HCT116 (cell line): ENCODE results near the gene EIF4EBP3. TPM values are rescaled to one million over a fixed set of nuclear protein-coding genes. Genes with fewer than 3 reads are reported as not detected.

Experiments
- ATAC-seq: fragments of 200-7000 bp; cut with Tn5 transposase; 2 replicates; pipeline ENCODE4 v1.9.1; 2020; ENCODE audit warnings: mild to moderate bottlenecking, moderate library complexity
- BruUV-seq: library from RNA; stranded (reverse); fragments of 400-500 nt; replicated peaks from 2 replicates; lab custom pipeline; 2021; lab: Mats Ljungman, UMichigan
- CTCF ChIA-PET: fragments of 300-600 bp; sonication (Branson Sonifier 250); formaldehyde crosslinking; loops from one replicate; lab custom pipeline; 2021; ENCODE audit warnings: antibody characterized with exemption; lab: Charles Lee
- POLR2A ChIA-PET: fragments of 300-600, 350-600 bp; sonication (Branson Sonifier 250); formaldehyde crosslinking; loops from one replicate; lab custom pipeline; 2021; ENCODE audit warnings: antibody characterized with exemption; lab: Charles Lee
- RAD21 ChIA-PET, 2 experiments: fragments of 300-600 bp; sonication (Branson Sonifier 250); formaldehyde crosslinking; loops; one replicate each; lab custom pipeline; 2023; ENCODE audit warnings: low total read pairs in 2 of 2; ENCODE audit not compliant: uncharacterized antibody in 2 of 2, unreplicated experiment in 2 of 2, low non-redundant PET in 1 of 2; lab: Charles Lee
- DNase-seq: peaks from one replicate; pipeline ENCODE4 v3.0.0-alpha.2; 2010; ENCODE audit warnings: low read depth, low spot score
- H2AFZ ChIP-seq: fragments of 200-600 bp; shearing (Covaris generic), sonication (generic); 2 replicates; pipeline ENCODE4 v1.6.1; 2017; ENCODE audit warnings: low read depth, mixed run types, mixed read lengths, antibody characterized with exemption, low read length; ENCODE audit not compliant: poor library complexity, severe bottlenecking
- H3K27ac ChIP-seq: 2 replicates; pipeline ENCODE4 v1.5.1; 2012; ENCODE audit warnings: low read depth, low read length
- H3K27me3 ChIP-seq: fragments of 200-600 bp; sonication (generic); 2 replicates; pipeline ENCODE4 v1.6.1; 2016; ENCODE audit warnings: mixed run types, low read length, mixed read lengths; ENCODE audit not compliant: insufficient read depth
- H3K36me3 ChIP-seq, 2 experiments: fragments of 200-500 bp in 1 of 2; fragments of 200-600 bp in 1 of 2; sonication (Bioruptor generic) in 1 of 2; sonication (generic) in 1 of 2; 2 replicates each; pipeline versions ENCODE4 v1.5.1 to v1.6.1; 2014 to 2016; ENCODE audit warnings: low read length in 2 of 2, inconsistent platforms in 1 of 2, mixed read lengths in 1 of 2, mixed run types in 1 of 2; ENCODE audit not compliant: insufficient read depth in 2 of 2, control insufficient read depth in 1 of 2
- H3K4me1 ChIP-seq, 2 experiments: fragments of 200-600 bp in 1 of 2; sonication (generic) in 1 of 2; 2 replicates each; pipeline versions ENCODE4 v1.5.1 to v1.6.1; 2012 to 2017; ENCODE audit warnings: low read length in 2 of 2, inconsistent platforms in 1 of 2, mild to moderate bottlenecking in 1 of 2, mixed read lengths in 1 of 2, mixed run types in 1 of 2, moderate library complexity in 1 of 2; ENCODE audit not compliant: insufficient read depth in 2 of 2, control insufficient read depth in 1 of 2
- H3K4me2 ChIP-seq: fragments of 200-600 bp; sonication (generic); 2 replicates; pipeline ENCODE4 v1.6.1; 2017; ENCODE audit warnings: mixed run types, low read length, mixed read lengths
- H3K4me3 ChIP-seq, 2 experiments: fragments of 200-600 bp in 1 of 2; sonication (generic) in 1 of 2; replicated peaks in 1 of 2; 2 replicates each; pipeline ENCODE4 v1.5.1; 2011 to 2016; ENCODE audit warnings: low read length in 2 of 2, control low read depth in 1 of 2, low read depth in 1 of 2, mild to moderate bottlenecking in 1 of 2, mixed read lengths in 1 of 2, mixed run types in 1 of 2
- H3K79me2 ChIP-seq: fragments of 200-600 bp; sonication (generic); 2 replicates; pipeline ENCODE4 v1.6.1; 2017; ENCODE audit warnings: mild to moderate bottlenecking, mixed run types, low read length, moderate library complexity, mixed read lengths; ENCODE audit not compliant: insufficient read depth
- H3K9ac ChIP-seq: fragments of 200-600 bp; sonication (generic); 2 replicates; pipeline ENCODE4 v1.6.1; 2016; ENCODE audit warnings: low read length, mixed read lengths
- H3K9me2 ChIP-seq: fragments of 200-600 bp; sonication (generic), shearing (Covaris generic); 2 replicates; pipeline ENCODE4 v1.6.1; 2017; ENCODE audit warnings: mixed run types, mild to moderate bottlenecking, moderate library complexity; ENCODE audit not compliant: insufficient read depth
- H3K9me3 ChIP-seq, 2 experiments: fragments of 200-500 bp in 1 of 2; fragments of 200-600 bp in 1 of 2; sonication (Bioruptor generic) in 1 of 2; sonication (generic) in 1 of 2; 2 replicates each; pipeline ENCODE4 v1.6.1; 2014 to 2017; ENCODE audit warnings: low read length in 2 of 2, mixed read lengths in 2 of 2, inconsistent platforms in 1 of 2, low read depth in 1 of 2, mild to moderate bottlenecking in 1 of 2, mixed run types in 1 of 2, moderate library complexity in 1 of 2; ENCODE audit not compliant: control insufficient read depth in 1 of 2, insufficient read depth in 1 of 2
- H4K20me1 ChIP-seq: fragments of 200-600 bp; sonication (generic), shearing (Covaris generic); 2 replicates; pipeline ENCODE4 v1.6.1; 2017; ENCODE audit warnings: mixed run types, mild to moderate bottlenecking, moderate library complexity; ENCODE audit not compliant: insufficient read depth
- CBX3 ChIP-seq: IDR thresholded peaks from 2 replicates; pipeline ENCODE4 v1.6.1; 2012; ENCODE audit warnings: low read depth
- CEBPB ChIP-seq: IDR thresholded peaks from 2 replicates; pipeline ENCODE4 v1.6.1; 2012; ENCODE audit warnings: low read depth
- ELF1 ChIP-seq: IDR thresholded peaks from 2 replicates; pipeline ENCODE4 v1.6.1; 2012; ENCODE audit warnings: low read depth, borderline replicate concordance
- EZH2phosphoT487 ChIP-seq: fragments of 200-600 bp; IDR thresholded peaks from 2 replicates; pipeline ENCODE4 v1.6.1; 2018; ENCODE audit warnings: antibody characterized with exemption, borderline replicate concordance
- FOSL1 ChIP-seq: IDR thresholded peaks from 2 replicates; pipeline ENCODE4 v1.6.1; 2012; ENCODE audit warnings: low read depth
- JUND ChIP-seq: IDR thresholded peaks from 2 replicates; pipeline ENCODE4 v1.6.1; 2012
- POLR2A ChIP-seq: IDR thresholded peaks from 2 replicates; pipeline ENCODE4 v1.7.0; 2011; ENCODE audit warnings: borderline replicate concordance; ENCODE audit not compliant: insufficient read depth, insufficient read length; ENCODE audit errors: extremely low read depth
- POLR2AphosphoS5 ChIP-seq: IDR thresholded peaks from 2 replicates; pipeline ENCODE4 v1.6.1; 2011; ENCODE audit warnings: mild to moderate bottlenecking, low read depth, low read length, moderate library complexity
- RAD21 ChIP-seq: IDR thresholded peaks from 2 replicates; pipeline ENCODE4 v1.6.1; 2012; ENCODE audit warnings: low read depth, mild to moderate bottlenecking
- SIN3A ChIP-seq: IDR thresholded peaks from 2 replicates; pipeline ENCODE4 v1.6.1; 2012; ENCODE audit warnings: low read depth
- SRF ChIP-seq: IDR thresholded peaks from 2 replicates; pipeline ENCODE4 v1.6.1; 2012; ENCODE audit warnings: low read depth
- TCF7L2 ChIP-seq: IDR thresholded peaks from 2 replicates; pipeline ENCODE4 v1.7.0; 2011; ENCODE audit warnings: borderline replicate concordance, inconsistent platforms; ENCODE audit not compliant: insufficient read depth, insufficient read length; ENCODE audit errors: extremely low read depth
- ZNF274 ChIP-seq: fragments of 200-500 bp; sonication (Bioruptor generic); IDR thresholded peaks from 2 replicates; pipeline ENCODE4 v1.6.1; 2014; ENCODE audit warnings: mild to moderate bottlenecking, low read depth, low read length, inconsistent platforms
- intact Hi-C: fragments of 100-400 bp; cut with micrococcal nuclease; formaldehyde crosslinking; loops from 2 replicates; pipeline ENCODE4 v1.10.0; 2022
- total RNA-seq: library from RNA; stranded (reverse); gene quantifications from one replicate; pipeline ENCODE4 v1.2.1, GENCODE V29; 2021; ENCODE audit not compliant: unreplicated experiment
- TF ChIP-seq, protein P1 (sequence below), 3 experiments: fragments of 200-600 bp in 1 of 3; sonication (generic) in 1 of 3; IDR thresholded peaks in 2 of 3; conservative IDR thresholded peaks in 1 of 3; 2 replicates each; pipeline ENCODE4 v1.5.1; 2012 to 2017; ENCODE audit warnings: low read depth in 2 of 3, low read length in 2 of 3, antibody characterized with exemption in 1 of 3, borderline replicate concordance in 1 of 3, control low read depth in 1 of 3, mild to moderate bottlenecking in 1 of 3, mixed read lengths in 1 of 3, mixed run types in 1 of 3, moderate library complexity in 1 of 3; ENCODE audit not compliant: insufficient read depth in 1 of 3
- TF ChIP-seq, protein P2 (sequence below): IDR thresholded peaks from 2 replicates; pipeline ENCODE4 v1.6.1; 2012
- TF ChIP-seq, protein P3 (sequence below): IDR thresholded peaks from 2 replicates; pipeline ENCODE4 v1.6.1; 2012
- TF ChIP-seq, protein P4 (sequence below): IDR thresholded peaks from 2 replicates; pipeline ENCODE4 v1.6.1; 2011; ENCODE audit warnings: mild to moderate bottlenecking, low read length, moderate library complexity; ENCODE audit not compliant: insufficient replicate concordance; ENCODE audit errors: extremely low read depth

Gene EIF4EBP3
- total RNA-seq, 1 experiment from 2014 or later, result 6.0 TPM

DNA sequence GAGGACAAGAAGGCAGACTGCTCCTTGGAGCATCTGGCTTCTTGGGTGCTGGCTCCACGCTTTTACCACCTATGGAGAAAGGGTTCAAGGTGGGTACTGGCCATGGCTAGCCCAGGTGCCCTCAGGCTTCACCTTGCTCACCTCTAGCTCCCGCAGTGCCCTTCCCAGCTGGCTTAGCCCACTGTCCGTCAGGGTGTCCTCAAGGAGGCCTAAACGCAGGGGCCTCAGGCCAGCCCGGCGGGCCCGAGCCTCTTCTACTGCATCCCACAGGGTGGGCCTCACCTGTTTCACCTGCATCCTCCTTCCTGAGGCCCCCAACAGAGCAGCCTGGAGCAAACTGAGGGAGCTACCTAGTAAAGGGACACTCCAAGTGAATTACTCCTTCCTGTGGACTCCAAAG, 26.2 kb downstream of the EIF4EBP3 start:
- no peak overlapping the region for H3K9ac ChIP-seq
- no peaks in the 10 kb centered on the region; a peak in 2 of 4 replicates for H3K36me3 ChIP-seq
- TF ChIP-seq EZH2phosphoT487 (no peak), RAD21 (no peak), CBX3 (no peak), FOSL1 (no peak), ELF1 (no peak)
- TF ChIP-seq, protein P1, sequence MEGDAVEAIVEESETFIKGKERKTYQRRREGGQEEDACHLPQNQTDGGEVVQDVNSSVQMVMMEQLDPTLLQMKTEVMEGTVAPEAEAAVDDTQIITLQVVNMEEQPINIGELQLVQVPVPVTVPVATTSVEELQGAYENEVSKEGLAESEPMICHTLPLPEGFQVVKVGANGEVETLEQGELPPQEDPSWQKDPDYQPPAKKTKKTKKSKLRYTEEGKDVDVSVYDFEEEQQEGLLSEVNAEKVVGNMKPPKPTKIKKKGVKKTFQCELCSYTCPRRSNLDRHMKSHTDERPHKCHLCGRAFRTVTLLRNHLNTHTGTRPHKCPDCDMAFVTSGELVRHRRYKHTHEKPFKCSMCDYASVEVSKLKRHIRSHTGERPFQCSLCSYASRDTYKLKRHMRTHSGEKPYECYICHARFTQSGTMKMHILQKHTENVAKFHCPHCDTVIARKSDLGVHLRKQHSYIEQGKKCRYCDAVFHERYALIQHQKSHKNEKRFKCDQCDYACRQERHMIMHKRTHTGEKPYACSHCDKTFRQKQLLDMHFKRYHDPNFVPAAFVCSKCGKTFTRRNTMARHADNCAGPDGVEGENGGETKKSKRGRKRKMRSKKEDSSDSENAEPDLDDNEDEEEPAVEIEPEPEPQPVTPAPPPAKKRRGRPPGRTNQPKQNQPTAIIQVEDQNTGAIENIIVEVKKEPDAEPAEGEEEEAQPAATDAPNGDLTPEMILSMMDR (IDR thresholded peaks at IDR 0.05 in 2 of 3, conservative IDR thresholded peaks at IDR 0.05 in 1 of 3; ENCODE audit: borderline replicate concordance in 1 of 3, insufficient read depth in 1 of 3, low read depth in 2 of 3, low read length in 2 of 3), result no peak
- H3K9me3 ChIP-seq, result no peaks in the 10 kb centered on the region
- no peak overlapping the region for H3K27ac ChIP-seq
- intact Hi-C loops, result no loop called here
- no TSS peak for BruUV-seq
- CTCF ChIA-PET, result no interaction called here
- H4K20me1 ChIP-seq, result no peaks in the 10 kb centered on the region
- POLR2A ChIA-PET, result no interaction called here
- H2AFZ ChIP-seq, result no peak overlapping the region
- no peaks in the 10 kb centered on the region for H3K79me2 ChIP-seq
- no peak for DNase-seq
- no peak overlapping the region for H3K4me3 ChIP-seq
- ATAC-seq, result no peak
- H3K4me2 ChIP-seq, result no peak overlapping the region
- H3K27me3 ChIP-seq, result no peaks in the 10 kb centered on the region
- RAD21 ChIA-PET, result no interaction called here
- H3K9me2 ChIP-seq, result no peaks in the 10 kb centered on the region
- H3K4me1 ChIP-seq, result no peaks in the 10 kb centered on the region

DNA sequence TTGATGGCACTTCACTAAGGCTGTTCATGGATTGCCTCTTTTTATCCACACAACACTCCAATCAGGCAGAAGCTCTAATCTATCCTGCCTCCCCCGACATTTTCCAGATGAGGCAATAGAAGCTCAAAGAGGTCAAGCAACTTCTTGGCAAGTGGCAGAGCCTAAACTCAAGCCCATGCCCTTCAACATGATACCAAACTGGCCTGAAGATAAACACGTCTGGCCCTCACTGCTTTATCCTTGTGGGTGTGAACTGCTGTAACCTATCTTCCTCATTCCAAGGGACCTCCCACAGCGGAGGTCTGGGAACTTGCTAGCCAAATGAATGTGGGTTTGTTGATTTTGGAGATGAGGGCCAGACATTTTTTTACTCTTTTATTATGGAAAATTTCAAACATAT, 26.7 kb downstream of the EIF4EBP3 start:
- Histone ChIP-seq H3K9me2 (no peaks in the 10 kb centered on the region), H3K4me1 (no peaks in the 10 kb centered on the region), H3K4me3 (no peak overlapping the region), H4K20me1 (no peaks in the 10 kb centered on the region), H2AFZ (no peak overlapping the region), H3K9me3 (no peaks in the 10 kb centered on the region), H3K27ac (no peak overlapping the region), H3K27me3 (no peaks in the 10 kb centered on the region), H3K36me3 (no peaks in the 10 kb centered on the region; a peak in 2 of 4 replicates), H3K79me2 (no peaks in the 10 kb centered on the region), H3K4me2 (no peak overlapping the region), H3K9ac (no peak overlapping the region)
- intact Hi-C loops, result no loop called here
- ChIA-PET CTCF (interaction anchor here (0.6 kb wide), 1 partner anchor 146 kb away, joined by 3 read pairs; no protein-coding TSS in a partner anchor), RAD21 (no interaction called here), POLR2A (interaction anchor here (0.6 kb wide), 1 partner anchor 59 kb away, joined by 3 read pairs; no protein-coding TSS in a partner anchor)
- no peak for DNase-seq
- no TSS peak for BruUV-seq
- ATAC-seq, result no peak
- TF ChIP-seq POLR2AphosphoS5 (no peak), JUND (no peak), CEBPB (no peak), ELF1 (no peak), SIN3A (no peak), POLR2A (no peak), EZH2phosphoT487 (no peak), ZNF274 (no peak), TCF7L2 (no peak), SRF (no peak), FOSL1 (no peak)
- TF ChIP-seq, protein P2, sequence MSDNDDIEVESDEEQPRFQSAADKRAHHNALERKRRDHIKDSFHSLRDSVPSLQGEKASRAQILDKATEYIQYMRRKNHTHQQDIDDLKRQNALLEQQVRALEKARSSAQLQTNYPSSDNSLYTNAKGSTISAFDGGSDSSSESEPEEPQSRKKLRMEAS, result no peak
- TF ChIP-seq, protein P3, sequence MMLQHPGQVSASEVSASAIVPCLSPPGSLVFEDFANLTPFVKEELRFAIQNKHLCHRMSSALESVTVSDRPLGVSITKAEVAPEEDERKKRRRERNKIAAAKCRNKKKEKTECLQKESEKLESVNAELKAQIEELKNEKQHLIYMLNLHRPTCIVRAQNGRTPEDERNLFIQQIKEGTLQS, result no peak
- TF ChIP-seq, protein P4, sequence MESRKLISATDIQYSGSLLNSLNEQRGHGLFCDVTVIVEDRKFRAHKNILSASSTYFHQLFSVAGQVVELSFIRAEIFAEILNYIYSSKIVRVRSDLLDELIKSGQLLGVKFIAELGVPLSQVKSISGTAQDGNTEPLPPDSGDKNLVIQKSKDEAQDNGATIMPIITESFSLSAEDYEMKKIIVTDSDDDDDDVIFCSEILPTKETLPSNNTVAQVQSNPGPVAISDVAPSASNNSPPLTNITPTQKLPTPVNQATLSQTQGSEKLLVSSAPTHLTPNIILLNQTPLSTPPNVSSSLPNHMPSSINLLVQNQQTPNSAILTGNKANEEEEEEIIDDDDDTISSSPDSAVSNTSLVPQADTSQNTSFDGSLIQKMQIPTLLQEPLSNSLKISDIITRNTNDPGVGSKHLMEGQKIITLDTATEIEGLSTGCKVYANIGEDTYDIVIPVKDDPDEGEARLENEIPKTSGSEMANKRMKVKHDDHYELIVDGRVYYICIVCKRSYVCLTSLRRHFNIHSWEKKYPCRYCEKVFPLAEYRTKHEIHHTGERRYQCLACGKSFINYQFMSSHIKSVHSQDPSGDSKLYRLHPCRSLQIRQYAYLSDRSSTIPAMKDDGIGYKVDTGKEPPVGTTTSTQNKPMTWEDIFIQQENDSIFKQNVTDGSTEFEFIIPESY, result no peak
